GM18520 (cell line): ENCODE data around the gene ACOX3.

Source experiments
- ATAC-seq: cut with Tn5 transposase; IDR thresholded peaks from one replicate; pipeline ENCODE4 v1.9.1; 2021; ENCODE audit not compliant: unreplicated experiment

ACOX3 gene

GRCh38 chr4:8325291-8325973 lies 115.1 kb downstream of the ACOX3 start:
- no peak for ATAC-seq

- ATAC-seq: no peak
Measured at GRCh38 chr4:8324640-8325239, 115.8 kb downstream of the ACOX3 start.

- ATAC-seq: no peak
Measured at GRCh38 chr4:8323947-8324555, 116.5 kb downstream of the ACOX3 start.

GRCh38 chr4:8322794-8323704 lies 117.5 kb downstream of the ACOX3 start:
- no peak for ATAC-seq

- no peak for ATAC-seq
Measured at GRCh38 chr4:8321771-8322170, 118.8 kb downstream of the ACOX3 start.

GRCh38 chr4:8321220-8321619 lies 119.3 kb downstream of the ACOX3 start:
- no peak for ATAC-seq

GRCh38 chr4:8320386-8320750 lies 120.2 kb downstream of the ACOX3 start:
- no peak for ATAC-seq

- no peak for ATAC-seq
Measured at GRCh38 chr4:8319731-8320385, 120.7 kb downstream of the ACOX3 start.

GRCh38 chr4:8319061-8319460 lies 121.5 kb downstream of the ACOX3 start:
- no peak for ATAC-seq

GRCh38 chr4:8318509-8318908 lies 122.0 kb downstream of the ACOX3 start:
- ATAC-seq: no peak

GRCh38 chr4:8317474-8317873 lies 123.0 kb downstream of the ACOX3 start:
- no peak for ATAC-seq

GRCh38 chr4:8316911-8317351 lies 123.6 kb downstream of the ACOX3 start:
- no peak for ATAC-seq
